ENCODE results near the gene DCLK3.

DCLK3 gene

GRCh38 chr3:36709281-36709680 is 55.1 kb downstream of the DCLK3 start:
- Mint-ChIP-seq H3K4me3 (no peak overlapping the region), H3K4me1 (peaks cover 5% of the 10 kb centered on the region), H3K27me3 (peaks cover 25% of the 10 kb centered on the region), H3K36me3 (no peaks in the 10 kb centered on the region), H3K27ac (no peak overlapping the region), H3K9me3 (no peaks in the 10 kb centered on the region)
- CTCF ChIA-PET: interaction anchor here (0.9 kb wide), 1 partner anchor 116 kb away, joined by 3 read pairs; no protein-coding TSS in a partner anchor
- DNase-seq: no peak

DNA sequence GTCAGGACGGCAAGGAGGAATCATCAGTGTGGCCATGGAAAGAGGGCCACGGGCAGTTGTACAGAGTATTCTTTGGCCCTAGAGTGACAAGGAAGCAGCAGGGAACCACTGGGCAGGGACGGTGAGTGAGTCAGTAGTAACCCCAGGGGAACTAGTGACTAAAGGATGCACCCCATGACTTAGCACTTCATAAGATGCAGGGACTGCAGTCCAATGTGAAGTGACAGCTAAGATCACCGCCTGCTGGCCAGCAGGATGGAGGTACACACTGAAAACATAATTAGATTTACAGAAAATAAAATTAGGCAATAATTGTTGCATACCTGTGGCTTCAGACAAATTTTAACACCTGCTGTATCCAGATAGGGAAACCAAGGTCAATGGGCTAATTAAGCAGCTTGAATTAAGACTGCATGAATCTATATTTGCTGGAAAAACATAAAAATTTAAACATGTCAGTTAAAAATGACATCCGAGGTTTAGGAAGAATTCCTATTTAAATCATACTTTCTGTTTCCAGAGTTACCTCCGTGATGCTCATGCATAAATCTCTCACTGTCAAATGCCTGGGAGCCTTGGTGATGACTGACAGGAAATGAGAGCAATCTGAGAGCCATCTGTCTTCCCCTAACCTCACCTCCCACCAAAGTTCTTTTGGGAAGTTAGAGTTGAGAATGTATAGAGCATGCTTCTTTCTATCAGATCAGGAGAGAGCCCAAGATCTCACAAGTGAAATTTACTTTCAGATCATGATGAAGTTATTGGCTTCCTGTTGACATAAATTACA is 56.5 kb downstream of the DCLK3 start:
- Mint-ChIP-seq H3K36me3 (no peaks in the 10 kb centered on the region), H3K9me3 (no peaks in the 10 kb centered on the region), H3K4me1 (peaks cover 5% of the 10 kb centered on the region), H3K4me3 (no peak overlapping the region), H3K27ac (no peak overlapping the region), H3K27me3 (peaks cover 26% of the 10 kb centered on the region)
- DNase-seq: no peak
- CTCF ChIA-PET: interaction anchor here (0.6 kb wide), 1 partner anchor 8 kb away, joined by 3 read pairs; no protein-coding TSS in a partner anchor

DNA sequence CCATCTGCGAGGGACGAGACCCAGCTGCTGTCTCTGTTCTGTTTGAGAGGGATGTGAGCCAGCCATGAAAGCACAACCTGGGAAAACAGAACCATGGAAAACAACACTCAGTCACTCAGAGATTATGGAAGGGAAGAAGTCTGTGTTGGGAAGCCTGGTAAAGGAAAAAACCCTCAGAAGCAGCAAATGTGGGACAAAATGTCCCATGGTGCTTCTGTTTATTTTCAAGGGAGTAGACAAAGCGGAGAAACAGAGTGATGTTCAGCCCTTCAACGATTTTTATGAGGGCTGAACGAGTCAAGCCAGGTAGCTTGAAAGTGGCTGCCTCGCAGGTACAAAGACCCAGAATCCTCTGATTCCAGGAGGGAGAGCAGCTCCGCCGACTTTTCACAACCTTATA is 59.3 kb downstream of the DCLK3 start:
- peaks cover 5% of the 10 kb centered on the region for H3K4me1 Mint-ChIP-seq
- no peak overlapping the region for H3K27ac Mint-ChIP-seq
- peaks cover 10% of the 10 kb centered on the region for H3K27me3 Mint-ChIP-seq

GRCh38 chr3:36704280-36704679 is 60.1 kb downstream of the DCLK3 start:
- no peak for DNase-seq
- H3K9me3 Mint-ChIP-seq: no peaks in the 10 kb centered on the region
- CTCF ChIA-PET: no interaction called here
- H3K4me1 Mint-ChIP-seq: peaks cover 5% of the 10 kb centered on the region
- H3K36me3 Mint-ChIP-seq: no peaks in the 10 kb centered on the region
- no peak overlapping the region for H3K27ac Mint-ChIP-seq
- no peak overlapping the region for H3K4me3 Mint-ChIP-seq
- H3K27me3 Mint-ChIP-seq: peaks cover 9% of the 10 kb centered on the region

More for the DNA sequence above, 59.3 kb downstream of the DCLK3 start:
- DNase-seq: no peak
- no peak overlapping the region for H3K4me3 Mint-ChIP-seq
- no peaks in the 10 kb centered on the region for H3K36me3 Mint-ChIP-seq
- CTCF ChIA-PET: no interaction called here
- H3K9me3 Mint-ChIP-seq: no peaks in the 10 kb centered on the region

GRCh38 chr3:36701249-36701572 is 63.1 kb downstream of the DCLK3 start:
- Mint-ChIP-seq H3K4me3 (no peak overlapping the region), H3K36me3 (no peaks in the 10 kb centered on the region), H3K27ac (no peak overlapping the region), H3K4me1 (no peaks in the 10 kb centered on the region), H3K9me3 (no peaks in the 10 kb centered on the region), H3K27me3 (peaks cover 9% of the 10 kb centered on the region)
- DNase-seq: no peak
- CTCF ChIA-PET: interaction anchor here (0.6 kb wide), 1 partner anchor 211 kb away, joined by 3 read pairs; no protein-coding TSS in a partner anchor

GRCh38 chr3:36700537-36701248 is 63.7 kb downstream of the DCLK3 start:
- H3K27me3 Mint-ChIP-seq: peaks cover 9% of the 10 kb centered on the region
- H3K27ac Mint-ChIP-seq: no peak overlapping the region
- no peaks in the 10 kb centered on the region for H3K36me3 Mint-ChIP-seq
- H3K4me3 Mint-ChIP-seq: no peak overlapping the region
- no peaks in the 10 kb centered on the region for H3K4me1 Mint-ChIP-seq
- CTCF ChIA-PET: interaction anchor here (0.6 to 1.0 kb wide), 2 partner anchors 211 to 792 kb away, joined by 3 to 4 read pairs; no protein-coding TSS in a partner anchor
- H3K9me3 Mint-ChIP-seq: no peaks in the 10 kb centered on the region
- DNase-seq: peak; percentile 56

DNA sequence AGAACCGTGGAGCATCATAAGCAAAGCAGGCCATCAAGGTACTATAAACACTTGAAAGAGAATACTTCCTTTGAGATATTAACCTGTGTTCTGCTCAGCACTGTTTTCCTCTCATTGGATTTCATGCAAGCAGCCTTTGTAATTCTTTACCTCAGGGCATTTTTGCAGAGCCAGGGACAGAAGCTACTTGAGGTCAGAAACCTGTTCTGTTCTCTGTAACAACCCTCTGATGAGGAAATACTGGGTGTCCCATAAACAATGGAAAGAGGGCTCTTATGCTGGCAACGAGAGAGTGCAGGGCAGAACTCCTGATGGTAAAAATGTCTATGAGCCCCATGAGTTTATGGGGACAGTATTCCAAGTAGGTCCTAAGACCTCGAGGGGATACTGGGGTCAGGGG is 66.0 kb downstream of the DCLK3 start:
- Mint-ChIP-seq H3K27ac (no peak overlapping the region), H3K36me3 (no peaks in the 10 kb centered on the region), H3K9me3 (no peaks in the 10 kb centered on the region), H3K27me3 (no peaks in the 10 kb centered on the region), H3K4me1 (no peaks in the 10 kb centered on the region), H3K4me3 (no peak overlapping the region)
- CTCF ChIA-PET: no interaction called here
- no peak for DNase-seq

GRCh38 chr3:36697229-36698001 is 66.9 kb downstream of the DCLK3 start:
- CTCF ChIA-PET: no interaction called here
- Mint-ChIP-seq H3K36me3 (no peaks in the 10 kb centered on the region), H3K4me1 (no peaks in the 10 kb centered on the region), H3K9me3 (no peaks in the 10 kb centered on the region), H3K27me3 (no peaks in the 10 kb centered on the region), H3K27ac (no peak overlapping the region), H3K4me3 (no peak overlapping the region)
- no peak for DNase-seq

DNA sequence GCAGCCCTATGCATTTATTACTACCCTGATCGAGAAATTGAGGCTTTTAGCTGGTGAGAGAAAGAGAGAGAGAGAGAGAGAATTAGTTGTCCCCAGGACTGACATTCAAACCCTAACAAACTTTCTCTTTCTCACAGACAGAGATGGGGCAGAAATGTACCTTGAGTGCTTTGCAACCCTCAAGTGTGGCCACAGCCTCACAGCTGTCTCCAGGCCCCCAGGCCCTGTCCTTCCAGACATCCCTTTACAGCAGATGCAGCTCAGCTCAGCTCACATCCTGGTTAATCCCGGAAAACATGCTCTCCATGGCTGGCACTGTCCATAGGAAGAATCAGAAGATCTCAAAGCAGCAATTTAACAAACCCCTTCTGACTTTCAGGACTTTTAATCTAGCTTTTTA is 67.6 kb downstream of the DCLK3 start:
- H3K36me3 Mint-ChIP-seq: no peaks in the 10 kb centered on the region
- H3K27ac Mint-ChIP-seq: no peak overlapping the region
- no peaks in the 10 kb centered on the region for H3K4me1 Mint-ChIP-seq
- DNase-seq: no peak
- H3K4me3 Mint-ChIP-seq: no peak overlapping the region
- H3K9me3 Mint-ChIP-seq: no peaks in the 10 kb centered on the region
- CTCF ChIA-PET: no interaction called here
- H3K27me3 Mint-ChIP-seq: no peaks in the 10 kb centered on the region

DNA sequence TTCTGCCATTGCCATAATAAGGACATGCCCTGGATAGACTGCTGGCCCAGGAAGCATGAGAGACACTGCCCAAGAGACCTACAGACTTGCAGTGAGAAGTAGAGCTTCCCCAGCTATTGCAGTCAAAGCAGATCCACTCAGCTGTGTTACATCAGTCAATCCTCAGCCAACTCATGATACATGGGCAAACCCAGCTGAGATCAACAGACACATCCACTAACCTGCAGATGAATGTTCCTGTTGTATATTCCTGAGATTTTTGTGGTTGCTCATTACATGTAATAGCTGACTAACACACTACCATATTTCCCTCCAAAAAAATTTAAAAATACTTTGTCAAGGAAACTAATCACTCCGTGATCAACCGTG is 68.6 kb downstream of the DCLK3 start:
- DNase-seq: no peak
- no peaks in the 10 kb centered on the region for H3K36me3 Mint-ChIP-seq

GRCh38 chr3:36695113-36695768 is 69.1 kb downstream of the DCLK3 start:
- CTCF ChIA-PET: no interaction called here
- Mint-ChIP-seq H3K36me3 (no peaks in the 10 kb centered on the region), H3K27ac (no peak overlapping the region), H3K27me3 (no peaks in the 10 kb centered on the region), H3K9me3 (no peaks in the 10 kb centered on the region), H3K4me1 (no peaks in the 10 kb centered on the region), H3K4me3 (no peak overlapping the region)
- no peak for DNase-seq

More for the DNA sequence above, 68.6 kb downstream of the DCLK3 start:
- H3K27ac Mint-ChIP-seq: no peak overlapping the region
- no peaks in the 10 kb centered on the region for H3K27me3 Mint-ChIP-seq
- no peaks in the 10 kb centered on the region for H3K9me3 Mint-ChIP-seq
- H3K4me1 Mint-ChIP-seq: no peaks in the 10 kb centered on the region
- no peak overlapping the region for H3K4me3 Mint-ChIP-seq
- CTCF ChIA-PET: no interaction called here

GRCh38 chr3:36693670-36694069 is 70.7 kb downstream of the DCLK3 start:
- no peak for DNase-seq
- Mint-ChIP-seq H3K4me3 (no peak overlapping the region), H3K4me1 (no peaks in the 10 kb centered on the region), H3K36me3 (no peaks in the 10 kb centered on the region), H3K27ac (no peak overlapping the region), H3K27me3 (no peaks in the 10 kb centered on the region), H3K9me3 (no peaks in the 10 kb centered on the region)
- CTCF ChIA-PET: interaction anchor here (0.6 kb wide), 1 partner anchor 36 kb away, joined by 3 read pairs; no protein-coding TSS in a partner anchor

DNA sequence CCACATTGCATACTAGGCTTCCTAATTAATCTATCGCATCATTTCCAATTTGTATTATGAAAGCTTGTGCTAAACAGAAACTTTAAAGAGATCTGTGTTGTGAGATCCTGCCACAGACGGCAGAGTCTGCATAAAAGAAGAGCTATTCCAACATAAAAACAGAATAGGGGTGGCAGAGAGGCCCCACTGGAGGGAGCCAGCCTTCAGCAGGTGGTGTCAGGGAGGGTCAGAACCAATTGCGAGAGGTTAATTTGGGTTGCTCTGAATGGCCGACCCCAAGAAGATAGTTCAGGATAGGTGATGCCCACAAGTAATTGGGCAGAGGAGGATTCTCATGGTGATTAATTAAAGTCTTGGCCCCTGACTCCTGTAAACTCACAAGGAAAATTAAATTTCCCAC is 74.8 kb downstream of the DCLK3 start:
- no peaks in the 10 kb centered on the region for H3K9me3 Mint-ChIP-seq
- no peak for DNase-seq
- no peak overlapping the region for H3K4me3 Mint-ChIP-seq
- H3K27ac Mint-ChIP-seq: no peak overlapping the region
- no peaks in the 10 kb centered on the region for H3K4me1 Mint-ChIP-seq
- H3K27me3 Mint-ChIP-seq: peaks cover 4% of the 10 kb centered on the region
- CTCF ChIA-PET: no interaction called here
- no peaks in the 10 kb centered on the region for H3K36me3 Mint-ChIP-seq

GRCh38 chr3:36688815-36689214 is 75.5 kb downstream of the DCLK3 start:
- DNase-seq: no peak
- H3K9me3 Mint-ChIP-seq: no peaks in the 10 kb centered on the region
- H3K4me3 Mint-ChIP-seq: no peak overlapping the region
- no peak overlapping the region for H3K27ac Mint-ChIP-seq
- H3K27me3 Mint-ChIP-seq: peaks cover 4% of the 10 kb centered on the region
- CTCF ChIA-PET: no interaction called here
- no peaks in the 10 kb centered on the region for H3K36me3 Mint-ChIP-seq
- H3K4me1 Mint-ChIP-seq: no peaks in the 10 kb centered on the region

Measured in activated naive CD4-positive, alpha-beta T cell treated with anti-CD3 and anti-CD28 coated beads, Interleukin-2, amount 10 ng/mL, durations not matched to agents 7 days and 5 days (primary cell).